ENCODE results near the gene SPSB4. TPM values are rescaled to one million over a fixed set of nuclear protein-coding genes. Genes with fewer than 3 reads are reported as not detected.

Gene SPSB4
- total RNA-seq, 6 experiments from 2014 or later = 0.62 to 1.0 (median 0.98) TPM; not detected in 3

DNA sequence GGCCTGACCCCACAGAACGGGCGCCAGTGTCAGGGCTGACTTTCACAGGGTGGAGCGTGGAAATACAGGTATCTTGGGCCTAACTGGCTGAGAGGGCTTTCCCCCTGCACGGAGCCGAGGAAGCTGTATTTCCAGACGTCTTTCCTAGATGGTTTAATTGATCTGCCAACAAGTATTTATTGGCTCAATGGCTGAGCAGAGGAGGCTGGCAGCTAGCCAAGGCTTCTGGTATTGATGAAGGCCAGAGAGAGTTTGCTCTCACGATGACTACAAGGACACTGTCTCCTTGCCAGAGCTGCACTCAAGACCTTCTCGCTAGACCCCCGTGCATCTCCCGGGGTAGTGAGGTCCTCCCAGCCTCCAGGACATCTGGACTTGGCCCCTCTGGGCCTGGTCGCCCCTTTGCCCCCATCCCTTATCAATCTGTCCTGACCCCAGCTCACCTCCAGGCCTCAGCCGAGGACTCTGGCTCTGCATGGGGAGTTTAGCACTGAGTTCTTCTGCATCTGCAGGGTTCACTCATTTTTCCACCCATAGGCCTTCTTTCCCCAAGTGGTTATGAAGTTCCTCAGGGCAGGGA, 20.6 kb downstream of the SPSB4 start:
- DNase-seq (no peak), ATAC-seq (no peak)
- Histone ChIP-seq H3K9me3 (no peaks in the 10 kb centered on the region), H3K4me1 (no peaks in the 10 kb centered on the region), H3K27ac (no peak overlapping the region), H3K4me3 (no peak overlapping the region), H3K36me3 (no peaks in the 10 kb centered on the region), H3K27me3 (no peaks in the 10 kb centered on the region)
- WGBS (ENCODE audit: insufficient coverage, low coverage, low lambda C conversion rate, missing lambda C conversion rate) = 40% methylated on average over 2 of the region's 12 CpGs
- TF ChIP-seq, protein P1, sequence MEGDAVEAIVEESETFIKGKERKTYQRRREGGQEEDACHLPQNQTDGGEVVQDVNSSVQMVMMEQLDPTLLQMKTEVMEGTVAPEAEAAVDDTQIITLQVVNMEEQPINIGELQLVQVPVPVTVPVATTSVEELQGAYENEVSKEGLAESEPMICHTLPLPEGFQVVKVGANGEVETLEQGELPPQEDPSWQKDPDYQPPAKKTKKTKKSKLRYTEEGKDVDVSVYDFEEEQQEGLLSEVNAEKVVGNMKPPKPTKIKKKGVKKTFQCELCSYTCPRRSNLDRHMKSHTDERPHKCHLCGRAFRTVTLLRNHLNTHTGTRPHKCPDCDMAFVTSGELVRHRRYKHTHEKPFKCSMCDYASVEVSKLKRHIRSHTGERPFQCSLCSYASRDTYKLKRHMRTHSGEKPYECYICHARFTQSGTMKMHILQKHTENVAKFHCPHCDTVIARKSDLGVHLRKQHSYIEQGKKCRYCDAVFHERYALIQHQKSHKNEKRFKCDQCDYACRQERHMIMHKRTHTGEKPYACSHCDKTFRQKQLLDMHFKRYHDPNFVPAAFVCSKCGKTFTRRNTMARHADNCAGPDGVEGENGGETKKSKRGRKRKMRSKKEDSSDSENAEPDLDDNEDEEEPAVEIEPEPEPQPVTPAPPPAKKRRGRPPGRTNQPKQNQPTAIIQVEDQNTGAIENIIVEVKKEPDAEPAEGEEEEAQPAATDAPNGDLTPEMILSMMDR (IDR thresholded peaks at IDR 0.05) = no peak
- no peak for TF ChIP-seq POLR2A (IDR thresholded peaks at IDR 0.05)
- intact Hi-C loops (cut with DNase I) = no loop called here

DNA sequence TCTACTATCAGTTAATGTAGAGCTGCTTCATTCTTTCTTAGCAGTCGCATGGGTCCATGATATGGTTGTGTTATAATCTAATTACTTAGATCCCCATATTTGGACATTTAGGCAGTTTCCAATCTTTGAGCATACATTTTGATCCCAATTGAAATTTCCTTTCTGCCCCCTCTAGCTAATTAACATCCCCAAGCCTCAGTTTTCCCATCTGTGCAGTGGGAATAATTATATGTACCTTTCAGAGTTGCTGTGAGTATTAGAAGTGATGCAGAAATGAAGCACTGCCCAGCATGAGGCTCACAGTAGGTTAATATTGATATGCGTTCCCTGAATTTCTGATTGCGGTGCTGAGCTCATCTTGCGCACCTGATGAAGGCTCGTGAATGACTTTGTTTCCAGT, 21.8 kb downstream of the SPSB4 start:
- Histone ChIP-seq H3K27me3 (no peaks in the 10 kb centered on the region), H3K9me3 (no peaks in the 10 kb centered on the region), H3K4me3 (no peak overlapping the region), H3K27ac (no peak overlapping the region), H3K4me1 (no peaks in the 10 kb centered on the region), H3K36me3 (no peaks in the 10 kb centered on the region)
- intact Hi-C loops (cut with DNase I) = no loop called here
- ATAC-seq = no peak
- TF ChIP-seq, protein P1 (IDR thresholded peaks at IDR 0.05) = no peak
- TF ChIP-seq POLR2A (IDR thresholded peaks at IDR 0.05) = no peak
- 88% methylated on average over 5 of the region's 5 CpGs for WGBS (ENCODE audit: insufficient coverage, low coverage, low lambda C conversion rate, missing lambda C conversion rate)
- DNase-seq = no peak

DNA sequence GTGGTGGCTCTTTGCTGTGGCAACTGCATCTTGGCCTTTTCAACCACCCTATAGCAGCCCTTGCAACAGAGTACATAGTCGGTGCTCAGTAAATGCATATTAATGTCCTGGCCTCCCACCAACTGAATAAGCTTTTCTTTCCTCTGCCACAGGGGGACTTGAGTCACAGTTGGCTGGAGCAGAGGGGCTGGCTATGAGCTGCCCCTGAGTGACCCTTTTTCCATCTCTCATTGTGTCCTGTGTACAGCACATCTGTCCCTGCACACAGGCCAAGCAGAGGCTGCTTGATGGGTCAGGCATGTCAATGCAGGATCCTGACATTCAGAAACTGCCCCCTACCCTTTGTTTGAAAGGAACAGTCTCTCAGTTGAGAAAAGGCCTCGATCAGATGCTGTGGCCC, 22.4 kb downstream of the SPSB4 start:
- no peaks in the 10 kb centered on the region for H3K4me1 ChIP-seq
- DNase-seq = no peak
- no peak for TF ChIP-seq POLR2A (IDR thresholded peaks at IDR 0.05)
- TF ChIP-seq, protein P1 (IDR thresholded peaks at IDR 0.05) = no peak
- WGBS (ENCODE audit: insufficient coverage, low coverage, low lambda C conversion rate, missing lambda C conversion rate) = 71% methylated on average over 1 of the region's 2 CpGs
- H3K4me3 ChIP-seq = no peak overlapping the region
- intact Hi-C loops (cut with DNase I) = no loop called here
- H3K9me3 ChIP-seq = no peaks in the 10 kb centered on the region
- no peaks in the 10 kb centered on the region for H3K27me3 ChIP-seq
- no peaks in the 10 kb centered on the region for H3K36me3 ChIP-seq
- no peak overlapping the region for H3K27ac ChIP-seq
- ATAC-seq = no peak

DNA sequence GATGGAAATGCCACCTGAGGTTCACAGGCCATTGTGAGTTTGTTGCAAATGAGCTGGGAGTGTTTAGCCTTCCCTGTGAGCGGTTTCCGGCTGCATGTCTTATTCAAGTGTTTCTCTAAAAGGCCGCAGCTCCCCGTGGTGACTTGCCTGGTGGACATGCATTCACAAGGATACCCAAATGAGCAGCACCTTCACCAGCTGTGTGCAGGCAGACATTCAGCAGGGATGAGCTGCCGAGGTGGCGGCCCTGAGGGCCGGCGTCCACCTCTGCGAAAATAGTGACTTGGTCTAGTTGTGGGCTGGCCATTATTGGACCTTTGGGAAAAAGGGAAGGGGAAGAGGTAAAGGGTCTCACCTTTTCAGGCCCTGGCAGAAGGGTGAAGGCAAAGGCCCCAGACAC, 23.4 kb downstream of the SPSB4 start:
- TF ChIP-seq, protein P1 (IDR thresholded peaks at IDR 0.05) = no peak
- no peak for TF ChIP-seq POLR2A (IDR thresholded peaks at IDR 0.05)
- ATAC-seq (no peak), DNase-seq (peak in 1 of 3 donors; percentile 18)
- H3K36me3 ChIP-seq = no peaks in the 10 kb centered on the region
- H3K4me1 ChIP-seq = no peaks in the 10 kb centered on the region
- H3K27me3 ChIP-seq = no peaks in the 10 kb centered on the region
- no peak overlapping the region for H3K27ac ChIP-seq
- intact Hi-C loops (cut with DNase I) = no loop called here
- no peak overlapping the region for H3K4me3 ChIP-seq
- H3K9me3 ChIP-seq = no peaks in the 10 kb centered on the region
- 90% methylated on average over 2 of the region's 9 CpGs for WGBS (ENCODE audit: insufficient coverage, low coverage, low lambda C conversion rate, missing lambda C conversion rate)
